Left ventricle myocardium superior (tissue), 1 donor: ENCODE results near the gene WNK2. TPM values are rescaled to one million over a fixed set of nuclear protein-coding genes. Genes with fewer than 3 reads are reported as not detected.

Experiments
- ATAC-seq: fragments of 200-7000 bp; cut with Tn5 transposase; one replicate; pipeline ENCODE4 v1.9.1; 2020; ENCODE audit warnings: mild to moderate bottlenecking, moderate library complexity
- DNase-seq: peaks from one replicate; pipeline ENCODE4 v3.0.0-alpha.2; 2020
- intact Hi-C: fragments of 100-400 bp; cut with micrococcal nuclease; formaldehyde crosslinking; loops from one replicate; pipeline ENCODE4 v1.11.0; 2022
- total RNA-seq: library from RNA; stranded (reverse); fragmentation: NEBNext Ultra II Directional; extraction: Animal tissue kit (Norgen Biotek cat#: 25700); gene quantifications from one replicate; pipeline ENCODE4 v1.2.1, GENCODE V29; 2021
- donor health status: DM: no; HTN: yes; CAD: no; lungs with severe emphysema.

Gene WNK2
- total RNA-seq, 1 donor from 2014 or later: 250 TPM

DNA sequence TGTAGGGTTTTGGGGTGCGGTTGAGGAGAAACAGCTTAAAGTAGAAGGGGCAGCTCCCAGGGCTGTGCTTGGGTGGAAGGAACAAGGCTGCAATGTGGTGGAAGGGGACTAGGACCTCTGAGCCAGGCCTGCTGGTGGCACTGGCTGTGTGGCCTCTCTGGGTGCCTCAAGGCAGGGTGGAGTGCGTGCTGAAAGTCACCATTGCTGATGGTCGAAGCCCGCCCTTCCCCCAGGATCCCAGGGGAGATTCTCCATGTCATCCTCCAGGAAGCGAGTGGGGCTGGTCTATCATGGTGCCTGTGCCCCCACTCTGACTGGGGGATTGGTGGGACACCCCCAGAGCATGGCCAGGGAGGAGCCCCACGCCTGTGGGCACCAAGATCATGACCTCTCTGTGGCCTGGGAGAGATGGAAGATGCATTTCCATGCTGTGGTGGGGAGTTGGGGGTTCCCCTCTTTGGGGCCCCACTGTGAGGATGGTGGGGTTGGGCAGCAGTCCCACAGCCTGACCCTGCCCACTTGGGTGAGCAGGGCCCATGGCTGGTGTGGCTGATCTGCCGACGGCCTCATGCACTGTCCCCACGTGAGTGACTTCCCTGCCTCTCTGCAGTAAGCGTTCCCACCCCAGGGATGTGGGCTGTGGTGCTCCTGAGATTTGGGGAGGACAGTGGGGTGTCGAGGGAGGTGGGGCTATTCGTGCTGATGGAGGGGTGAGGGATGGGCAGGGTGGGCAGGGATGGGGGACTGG is 25.8 kb downstream of the WNK2 start:
- intact Hi-C loops: no loop called here
- no peak for ATAC-seq
- peak; percentile 18 for DNase-seq

DNA sequence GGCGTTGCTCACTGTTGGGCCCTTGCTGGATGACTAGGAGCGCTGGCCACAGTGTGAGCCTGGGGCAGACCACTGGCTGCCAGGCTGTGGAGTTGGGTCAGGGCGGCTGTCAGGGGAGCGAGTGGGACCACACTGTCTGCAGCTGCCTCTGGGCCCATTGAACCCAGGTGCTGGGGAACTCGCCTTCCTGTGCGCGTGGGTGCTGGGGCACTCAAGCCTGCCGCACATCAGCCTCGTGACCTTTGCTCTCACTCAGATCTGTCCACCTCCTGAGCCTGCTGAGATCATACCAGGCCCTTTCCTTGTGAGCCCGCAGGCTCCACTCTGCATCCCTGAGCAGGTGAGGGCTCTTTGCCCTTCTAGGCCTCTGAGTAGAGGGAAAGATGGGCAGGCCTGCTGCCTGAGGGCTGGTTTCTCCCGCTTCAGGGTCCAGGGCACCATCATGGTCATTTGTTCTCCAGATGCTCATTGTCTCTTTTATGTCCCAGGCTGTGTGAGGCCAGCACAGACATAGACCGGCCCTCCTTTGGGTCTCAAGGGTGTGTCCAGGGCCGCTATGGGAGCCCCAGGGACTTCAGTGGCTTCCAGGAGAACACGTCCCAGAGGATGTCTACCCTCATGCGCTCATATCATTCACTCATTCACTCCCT is 26.5 kb downstream of the WNK2 start:
- intact Hi-C loops: no loop called here
- DNase-seq: peak; percentile 23
- no peak for ATAC-seq

DNA sequence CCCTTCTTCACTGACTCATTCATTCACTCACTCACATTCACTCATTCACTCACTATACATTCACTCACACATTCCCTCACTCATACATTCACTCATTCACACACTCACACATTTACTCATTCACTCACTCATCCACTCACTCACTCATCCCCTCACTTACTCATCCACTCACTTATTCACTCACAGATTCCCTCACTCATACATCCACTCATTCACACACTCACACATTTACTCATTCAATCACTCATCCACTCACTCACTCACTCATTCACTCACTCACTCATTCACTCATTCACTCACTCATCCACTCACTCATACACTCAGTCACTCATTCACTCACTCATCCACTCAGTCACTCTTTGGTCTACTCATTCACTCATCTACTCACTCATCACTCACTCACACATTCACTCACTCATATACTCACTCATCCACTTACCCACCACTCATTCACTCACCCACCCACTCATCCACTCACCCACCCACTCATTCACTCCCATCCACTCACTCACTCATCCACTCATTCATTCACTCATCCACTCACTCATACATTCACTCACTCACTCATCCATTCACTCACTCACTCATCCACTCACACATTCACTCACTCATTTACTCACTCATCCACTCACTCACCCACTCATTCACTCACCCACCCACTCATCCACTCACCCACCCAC is 27.2 kb downstream of the WNK2 start:
- DNase-seq: no peak
- intact Hi-C loops: no loop called here
- no peak for ATAC-seq

DNA sequence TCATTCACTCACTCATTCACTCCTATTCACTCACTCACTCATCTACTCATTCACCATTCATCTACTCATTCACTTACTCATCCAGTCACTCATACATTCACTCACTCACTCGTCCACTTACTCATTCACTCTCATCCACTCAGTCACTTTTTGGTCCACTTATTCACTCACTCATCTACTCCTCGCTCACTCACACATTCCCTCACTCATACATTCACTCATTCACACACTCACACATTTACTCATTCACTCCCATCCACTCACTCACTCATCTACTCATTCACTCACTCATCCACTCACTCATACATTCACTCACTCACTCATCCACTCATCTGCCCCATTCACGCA is 27.7 kb downstream of the WNK2 start:
- intact Hi-C loops: no loop called here
- no peak for DNase-seq
- ATAC-seq: no peak

DNA sequence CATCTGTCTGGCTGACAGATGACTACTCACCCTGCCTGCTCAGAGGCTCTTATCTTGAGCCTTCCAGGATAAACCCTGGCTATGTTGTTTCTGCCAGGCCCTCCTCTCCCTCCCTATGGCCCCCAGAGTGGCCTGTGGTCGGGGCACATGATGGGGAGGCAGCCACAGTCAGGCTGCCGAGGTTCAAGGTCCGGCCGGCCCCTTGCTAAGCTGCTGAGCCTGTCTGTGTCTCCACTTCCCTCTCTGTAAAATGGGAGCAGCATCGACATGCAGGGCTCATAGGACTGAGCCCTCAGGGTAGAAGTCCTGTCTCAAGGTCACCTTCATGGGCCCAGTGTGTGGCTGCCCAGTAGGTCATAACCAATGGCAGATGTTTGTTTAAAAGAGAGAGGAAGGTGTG is 28.5 kb downstream of the WNK2 start:
- ATAC-seq: no peak

DNA sequence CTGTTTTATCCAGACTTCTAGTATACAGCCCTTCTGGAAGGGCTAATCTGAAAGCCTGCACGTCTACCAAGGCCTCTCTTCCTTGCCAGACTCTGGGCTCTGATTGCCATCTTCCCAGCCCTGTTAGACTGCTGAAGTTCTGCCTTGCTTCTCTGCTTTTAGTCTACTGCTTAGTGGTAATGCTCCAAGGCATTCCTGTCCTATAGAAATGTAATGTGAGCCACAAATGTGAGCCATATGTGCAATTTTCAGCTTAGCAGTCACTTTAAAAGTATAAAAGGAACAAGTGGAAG is 32.1 kb downstream of the WNK2 start:
- intact Hi-C loops: no loop called here
- no peak for DNase-seq
- ATAC-seq: no peak

More for the DNA sequence above, 28.5 kb downstream of the WNK2 start:
- DNase-seq: peak; percentile 19
- intact Hi-C loops: no loop called here

- DNase-seq (peak; percentile 30), ATAC-seq (peak; percentile 6)
- intact Hi-C loops: no loop called here
These were observed 33.8 kb downstream of the WNK2 start for GRCh38 chr9:93217706-93218105.

GRCh38 chr9:93218161-93218560 is 34.2 kb downstream of the WNK2 start:
- ATAC-seq: peak; percentile 91
- peak; percentile 82 for DNase-seq
- intact Hi-C loops: no loop called here

GRCh38 chr9:93218671-93219420 is 34.9 kb downstream of the WNK2 start:
- peak; percentile 2 for ATAC-seq
- DNase-seq: peak; percentile 25
- intact Hi-C loops: no loop called here

DNA sequence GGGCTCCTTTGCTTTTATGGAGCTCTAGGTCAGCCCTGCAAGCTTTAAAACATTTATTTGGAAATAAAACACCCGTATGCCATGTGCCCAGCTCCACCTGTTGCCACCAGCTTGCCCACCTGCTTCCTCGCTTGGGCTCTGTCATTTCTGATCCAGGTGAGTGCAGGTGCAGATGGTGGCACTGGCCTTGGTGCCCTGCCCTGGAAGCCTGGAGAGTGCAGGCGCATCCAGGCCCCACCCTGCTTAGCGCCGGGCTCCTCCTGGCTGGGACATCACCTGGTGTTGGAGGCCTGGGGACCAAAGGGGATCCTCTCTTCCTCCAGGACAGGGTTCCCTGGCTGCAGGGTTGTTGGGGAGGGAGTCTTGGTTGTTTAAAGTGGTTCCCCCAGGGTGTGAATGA is 35.8 kb downstream of the WNK2 start:
- DNase-seq (peak; percentile 30), ATAC-seq (no peak)
- intact Hi-C loops: no loop called here

DNA sequence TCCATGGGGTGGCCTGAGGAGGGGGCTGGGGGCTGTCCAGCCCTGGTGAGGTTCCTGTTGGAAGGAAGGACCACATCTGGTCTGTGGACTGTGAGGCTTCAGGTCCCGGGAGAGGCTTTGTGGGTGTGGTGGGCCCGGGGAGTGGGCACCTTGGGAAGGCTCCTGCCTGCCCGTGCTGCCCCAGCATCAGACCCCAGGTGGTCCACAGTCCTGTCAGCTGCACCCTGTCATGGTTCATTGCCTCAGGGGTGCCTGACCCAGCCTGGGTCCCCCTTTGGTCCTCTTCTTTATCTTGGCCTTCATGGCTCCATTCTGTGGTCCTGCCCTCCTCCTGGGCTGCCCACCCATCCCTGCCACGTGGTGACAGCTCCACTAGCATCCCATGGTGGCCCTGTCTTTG is 36.7 kb downstream of the WNK2 start:
- intact Hi-C loops: no loop called here
- no peak for ATAC-seq
- DNase-seq: peak; percentile 16

DNA sequence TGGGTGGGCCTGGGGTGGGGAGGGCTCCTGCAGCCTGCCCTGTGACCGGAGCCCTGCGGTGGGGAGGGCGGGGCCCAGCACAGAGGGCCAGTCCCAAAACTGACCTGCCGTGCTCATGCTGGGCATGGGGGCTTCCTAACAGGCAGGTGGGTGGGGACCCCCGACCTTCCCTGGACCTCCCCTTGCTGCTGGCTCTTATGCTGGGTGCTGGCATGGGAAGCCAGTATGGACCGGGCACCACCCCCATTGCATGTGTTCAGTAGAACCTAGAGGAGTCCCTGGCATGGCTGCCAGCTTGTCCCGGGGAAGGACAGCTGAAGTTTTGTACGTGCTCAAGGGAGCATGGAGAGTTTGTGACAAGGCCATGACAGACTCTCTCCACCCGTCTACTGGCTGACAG is 37.1 kb downstream of the WNK2 start:
- peak; percentile 77 for DNase-seq
- ATAC-seq: peak; percentile 43
- intact Hi-C loops: no loop called here

GRCh38 chr9:93222890-93223259 is 38.9 kb downstream of the WNK2 start:
- DNase-seq (peak; percentile 35), ATAC-seq (no peak)
- intact Hi-C loops: no loop called here

GRCh38 chr9:93223260-93224180 is 39.6 kb downstream of the WNK2 start:
- DNase-seq (peak; percentile 59), ATAC-seq (peak; percentile 74)
- intact Hi-C loops: no loop called here

GRCh38 chr9:93224591-93224990 is 40.7 kb downstream of the WNK2 start:
- intact Hi-C loops: no loop called here
- DNase-seq (no peak), ATAC-seq (peak; percentile 8)

DNA sequence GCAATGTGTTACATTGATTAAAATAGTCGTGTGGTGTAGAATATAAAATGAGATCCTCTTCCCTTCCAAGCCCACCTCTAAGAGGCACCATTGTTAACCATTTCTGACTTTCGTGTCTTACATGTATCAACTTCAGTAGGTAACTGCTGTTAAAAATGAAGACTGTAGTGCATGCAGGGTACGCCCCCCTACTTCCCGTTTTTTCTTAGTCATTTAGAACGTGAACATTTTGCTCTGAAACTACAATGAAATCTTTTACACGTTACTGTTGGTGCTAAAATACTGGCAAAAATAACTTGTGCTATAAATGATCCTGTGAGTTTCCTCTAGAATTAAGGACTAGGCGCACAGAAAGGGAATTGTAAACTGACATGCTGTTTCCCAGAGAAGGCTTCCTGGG is 41.5 kb downstream of the WNK2 start:
- intact Hi-C loops: no loop called here
- DNase-seq (no peak), ATAC-seq (no peak)

DNA sequence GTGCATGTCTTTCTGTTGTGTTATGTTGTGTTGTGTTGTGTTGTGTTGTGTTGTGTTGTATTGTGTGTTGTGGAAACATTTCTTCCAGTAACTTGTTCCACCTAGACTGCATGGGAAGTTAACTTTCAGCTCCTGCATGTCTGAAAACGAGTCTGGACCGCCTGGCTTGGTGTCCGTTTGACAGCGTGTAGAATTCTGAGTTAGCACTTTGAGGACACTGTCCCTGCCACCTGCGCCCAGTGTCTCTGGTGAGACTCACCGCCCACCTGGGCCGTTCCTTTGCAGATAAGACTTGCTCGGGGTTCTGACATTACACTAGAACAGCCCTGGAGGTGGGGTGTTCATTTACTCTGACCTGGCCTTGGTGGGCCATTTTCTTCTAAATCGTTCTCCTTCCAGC is 42.0 kb downstream of the WNK2 start:
- ATAC-seq: no peak
- intact Hi-C loops: no loop called here
- DNase-seq: peak; percentile 27

DNA sequence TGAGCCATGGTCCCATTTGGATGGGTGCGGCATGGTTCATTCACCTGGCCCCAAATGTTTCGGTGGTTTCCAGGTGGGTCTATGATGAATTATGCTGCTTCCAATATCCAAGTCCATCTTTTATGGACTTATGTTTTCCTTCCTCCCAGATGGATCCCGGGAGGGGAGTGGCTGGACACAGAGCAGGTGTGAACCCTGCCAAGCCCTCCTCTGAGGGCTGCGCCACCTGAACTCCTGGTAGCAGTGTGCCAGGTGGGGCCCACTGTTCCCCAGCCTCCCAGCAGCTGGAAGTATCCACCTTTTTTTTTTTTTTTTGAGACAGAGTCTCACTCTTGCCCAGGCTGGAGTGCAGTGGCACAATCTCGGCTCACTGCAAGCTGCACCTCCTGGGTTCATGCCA is 42.9 kb downstream of the WNK2 start:
- intact Hi-C loops: no loop called here
- DNase-seq (no peak), ATAC-seq (no peak)

GRCh38 chr9:93228030-93228429 is 44.1 kb downstream of the WNK2 start:
- intact Hi-C loops: no loop called here
- no peak for ATAC-seq
- no peak for DNase-seq
